Measurements from ENCODE around the gene ELOVL2.
"Not testable (repeated sequence)": the region's sequence is repeated elsewhere in the genome, so short reads cannot be mapped to it uniquely, and the experiment has no call there.

Gene ELOVL2

DNA sequence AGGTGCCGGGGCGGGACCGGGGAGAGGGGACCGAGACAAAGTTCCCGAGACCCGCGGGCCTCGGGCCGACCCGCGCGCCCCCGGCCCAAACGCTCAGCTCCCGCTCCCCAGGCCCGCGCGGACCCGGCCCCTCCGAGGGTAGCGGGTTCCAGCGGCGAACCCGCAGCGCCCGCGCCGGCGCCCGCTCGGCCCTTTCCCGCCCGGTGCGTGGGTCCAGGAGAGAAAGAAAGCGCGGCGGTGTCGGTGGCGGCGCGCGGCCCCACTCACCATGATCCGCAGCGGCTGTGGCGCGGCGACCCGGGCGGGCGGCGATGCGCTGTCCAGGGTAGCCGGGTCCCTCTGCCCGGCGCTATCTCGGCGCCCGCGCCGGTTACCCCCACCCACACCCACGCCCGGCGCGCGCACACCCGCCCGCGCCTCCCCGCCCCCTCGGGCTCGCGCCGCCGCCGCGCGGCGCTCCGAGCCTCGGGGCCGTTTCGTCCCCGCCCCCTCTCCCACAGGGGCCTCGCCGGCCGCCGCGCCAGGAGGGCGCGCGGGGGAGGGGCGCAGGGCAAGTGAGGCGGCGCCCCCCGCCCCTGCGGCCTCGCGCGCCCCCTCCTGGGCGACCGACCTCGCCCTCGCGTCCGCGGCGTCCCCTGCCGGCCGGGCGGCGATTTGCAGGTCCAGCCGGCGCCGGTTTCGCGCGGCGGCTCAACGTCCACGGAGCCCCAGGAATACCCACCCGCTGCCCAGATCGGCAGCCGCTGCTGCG is at the start of gene ELOVL2:
Gene ELOVL2, minus strand, starts transcription at position 345 of the 751 bp plus-strand sequence. Its CDS starts 75 bp downstream, at position 270.
- no peak for DNase-seq

DNA sequence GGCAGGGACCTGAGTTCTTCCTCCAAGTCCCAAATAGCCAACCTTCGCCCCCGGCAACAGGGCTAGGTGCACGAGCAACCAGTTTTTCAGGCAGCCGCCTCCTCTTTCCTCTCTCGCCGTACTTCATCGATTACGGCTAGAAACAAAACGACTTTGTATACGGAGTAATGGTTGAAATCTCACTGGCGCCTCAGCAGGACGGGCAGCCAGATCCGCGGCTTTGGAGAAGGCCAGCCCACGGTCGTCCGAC is 49.2 kb upstream of the ELOVL2 start:
- no peak for DNase-seq

DNA sequence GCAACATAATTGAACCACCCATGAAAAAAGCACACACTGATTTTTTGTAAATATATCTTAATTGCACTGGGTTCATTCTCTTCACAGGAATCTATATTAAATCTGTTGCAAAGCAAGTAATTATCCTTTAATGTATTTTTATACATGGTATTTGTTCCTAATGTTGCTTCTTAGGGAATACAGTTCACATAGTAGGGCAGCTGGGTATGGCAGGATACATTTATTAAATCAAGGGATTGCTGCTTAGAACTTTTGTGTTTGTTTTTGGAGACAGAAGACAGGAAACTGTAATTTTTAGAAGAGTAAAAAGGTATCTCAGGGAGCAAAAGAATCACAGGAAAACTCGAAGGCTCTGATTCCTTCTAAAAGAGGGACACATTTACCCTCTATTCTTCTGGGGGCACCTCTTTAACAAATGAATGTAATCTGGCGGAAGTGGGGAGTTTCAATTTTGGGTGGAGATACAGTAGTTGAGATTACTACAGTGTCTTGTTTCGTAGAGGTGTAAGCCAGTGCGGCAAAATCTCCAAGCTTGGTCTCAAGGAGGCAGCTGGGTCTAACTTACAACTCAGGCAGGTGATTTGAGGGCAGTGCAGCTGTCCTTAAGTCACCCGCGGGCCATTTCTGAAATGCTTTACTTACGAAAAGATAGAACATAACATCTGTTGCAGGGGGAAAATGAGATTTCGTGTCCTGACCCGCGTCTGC is 48.7 kb upstream of the ELOVL2 start:
- DNase-seq, result peak; percentile 25

GRCh38 chr6:11091141-11091540 is 47.0 kb upstream of the ELOVL2 start:
- DNase-seq, result not testable (repeated sequence)

DNA sequence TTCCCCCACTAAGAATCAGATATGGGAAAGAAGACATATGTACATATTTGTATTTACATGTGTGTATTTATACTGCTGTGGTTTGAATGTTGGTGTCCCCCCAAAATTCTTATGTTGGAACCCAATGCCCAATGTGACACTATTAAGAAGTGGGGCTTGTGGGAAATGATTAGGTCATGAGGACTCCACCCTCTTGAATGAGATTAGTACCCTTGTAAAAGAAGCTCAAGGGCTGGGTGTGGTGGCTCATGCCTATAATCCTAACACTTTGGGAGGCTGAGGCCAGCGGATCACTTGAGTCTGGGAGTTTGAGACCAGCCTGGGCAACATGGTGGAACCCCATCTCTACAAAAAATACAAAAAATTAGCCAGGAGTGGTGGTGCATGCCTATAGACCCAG is 45.6 kb upstream of the ELOVL2 start:
- no peak for DNase-seq

DNA sequence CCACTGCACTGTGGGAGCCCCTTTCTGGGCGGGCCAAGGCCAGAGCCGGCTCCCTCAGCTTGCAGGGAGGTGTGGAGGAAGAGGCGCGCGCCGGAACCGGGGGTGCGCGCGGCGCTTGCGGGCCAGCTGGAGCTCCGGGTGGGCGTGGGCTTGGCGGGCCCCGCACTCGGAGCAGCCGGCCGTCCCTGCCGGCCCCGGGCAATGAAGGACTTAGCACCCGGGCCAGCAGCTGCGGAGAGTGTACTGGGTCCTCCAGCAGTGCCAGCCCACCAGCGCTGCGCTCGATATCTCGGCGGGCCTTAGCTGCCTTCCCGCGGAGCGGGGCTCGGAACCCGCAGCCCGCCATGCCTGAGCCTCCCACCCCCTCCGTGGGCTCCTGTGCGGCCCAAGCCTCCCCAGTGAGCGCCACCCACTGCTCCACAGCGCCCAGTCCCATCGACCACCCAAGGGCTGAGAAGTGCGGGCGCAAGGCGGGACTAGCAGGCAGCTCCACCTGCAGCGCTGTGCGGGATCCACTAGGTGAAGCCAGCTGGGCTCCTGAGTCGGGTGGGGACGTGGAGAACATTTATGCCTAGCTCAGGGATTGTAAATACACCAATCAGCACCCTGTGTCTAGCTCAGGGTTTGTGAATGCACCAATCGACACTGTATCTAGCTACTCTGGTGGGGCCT is 43.2 kb upstream of the ELOVL2 start:
- not testable (repeated sequence) for DNase-seq

GRCh38 chr6:11085758-11086435 is 41.8 kb upstream of the ELOVL2 start:
- DNase-seq, result no peak

DNA sequence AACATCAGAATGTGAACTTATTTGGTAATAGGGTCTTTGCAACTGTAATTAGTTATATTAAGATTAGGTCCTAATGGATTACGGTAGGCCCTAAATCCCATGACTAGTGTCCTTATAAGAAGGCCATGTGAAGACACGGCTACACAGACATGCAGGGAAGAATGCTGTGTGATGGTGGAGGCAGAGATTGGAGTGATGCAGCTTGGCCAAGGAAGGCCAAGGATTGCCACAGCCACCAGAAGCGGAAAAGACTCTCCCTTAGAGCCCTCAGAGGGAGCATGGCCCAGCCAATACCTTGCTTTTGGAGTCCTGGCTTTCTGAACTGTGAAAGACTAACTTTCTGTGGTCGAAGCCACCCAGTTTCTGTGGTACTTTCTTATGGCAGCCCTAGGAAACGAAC is 39.9 kb upstream of the ELOVL2 start:
- no peak for DNase-seq

GRCh38 chr6:11083491-11083890 is 39.4 kb upstream of the ELOVL2 start:
- no peak for DNase-seq

DNA sequence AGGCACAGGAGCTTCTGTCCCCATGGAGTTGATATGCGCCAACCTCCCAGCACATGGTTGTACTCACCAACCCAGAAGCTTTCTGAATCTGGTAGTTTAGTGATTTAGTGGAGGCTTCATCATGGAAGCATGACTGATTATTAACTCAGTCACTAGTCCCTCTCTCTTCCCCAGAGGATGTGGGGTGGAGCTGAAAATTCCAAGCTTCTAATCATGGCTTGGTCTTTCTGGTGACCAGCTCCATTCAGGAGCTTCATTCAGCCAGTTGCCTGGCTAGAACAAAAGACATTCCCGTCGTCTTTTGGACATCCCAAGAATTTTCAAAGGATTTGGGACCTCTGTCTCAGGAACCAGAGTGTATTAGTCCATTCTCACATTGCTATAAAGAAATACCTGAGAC is 36.2 kb upstream of the ELOVL2 start:
- no peak for DNase-seq

GRCh38 chr6:11078266-11078665 is 34.2 kb upstream of the ELOVL2 start:
- no peak for DNase-seq

DNA sequence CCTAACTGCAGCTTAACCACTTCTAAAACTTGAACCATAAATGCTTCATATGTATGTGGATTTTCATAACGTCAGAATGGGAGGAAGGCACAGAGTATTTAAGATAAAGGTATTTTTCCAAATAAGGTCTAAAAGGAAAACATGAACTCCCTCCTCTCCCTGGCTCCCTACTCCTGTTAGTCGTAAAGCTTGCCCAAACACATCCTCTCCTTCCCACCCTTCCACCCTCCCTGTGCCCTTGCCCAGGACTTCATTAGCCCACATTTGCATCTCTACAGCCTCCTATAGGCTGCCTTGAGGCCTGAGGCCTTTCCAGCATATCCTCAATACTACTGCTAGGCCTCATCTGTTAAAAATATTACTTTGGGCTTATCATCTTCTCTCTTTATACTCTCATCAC is 32.4 kb upstream of the ELOVL2 start:
- no peak for DNase-seq

GRCh38 chr6:11072101-11072500 is 28.0 kb upstream of the ELOVL2 start:
- no peak for DNase-seq

DNA sequence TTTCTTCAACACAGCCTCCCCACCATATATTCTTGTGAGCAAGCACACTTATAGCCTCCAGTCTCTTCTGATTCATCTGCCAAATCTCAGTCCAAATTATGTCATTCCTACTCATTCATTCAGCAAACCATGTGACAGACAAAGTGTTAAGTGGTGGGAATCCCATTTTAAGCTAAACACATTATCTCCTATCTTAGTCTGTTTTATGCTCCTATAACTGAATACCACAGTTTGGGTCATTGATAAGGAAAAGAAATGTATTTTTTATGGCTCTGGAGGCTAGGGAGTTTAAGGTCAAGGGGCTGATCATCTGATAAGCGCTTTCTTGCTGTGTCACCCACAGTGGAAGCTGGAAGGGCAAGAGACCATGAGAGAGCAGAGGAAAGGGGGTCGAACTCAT is 25.7 kb upstream of the ELOVL2 start:
- DNase-seq, result no peak

GRCh38 chr6:11067348-11067747 is 23.2 kb upstream of the ELOVL2 start:
- DNase-seq, result peak; percentile 8

- no peak for DNase-seq
These were observed 22.6 kb upstream of the ELOVL2 start for GRCh38 chr6:11066505-11067347.

- no peak for DNase-seq
These were observed 21.5 kb upstream of the ELOVL2 start for GRCh38 chr6:11065436-11066202.

GRCh38 chr6:11064836-11065235 is 20.7 kb upstream of the ELOVL2 start:
- DNase-seq, result no peak

DNA sequence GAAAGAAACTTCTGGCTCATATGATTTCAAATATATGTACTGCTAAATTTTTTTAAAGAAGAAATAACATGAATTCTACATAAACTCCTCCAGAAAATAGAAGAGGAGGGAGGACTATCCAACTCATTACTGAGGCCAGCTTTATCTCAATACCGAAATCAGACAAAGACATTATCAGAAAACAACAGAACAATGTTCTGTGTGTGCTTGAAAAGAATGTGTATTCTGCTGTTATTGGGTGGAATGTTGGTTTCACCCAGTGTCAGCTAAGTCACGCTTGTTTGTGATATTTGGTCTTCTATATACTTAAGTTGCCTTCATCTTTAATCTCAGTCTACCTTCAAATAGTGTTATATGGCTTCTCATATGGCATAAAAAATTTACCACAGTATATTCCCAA is 18.6 kb upstream of the ELOVL2 start:
- no peak for DNase-seq

- no peak for DNase-seq
These were observed 18.0 kb upstream of the ELOVL2 start for GRCh38 chr6:11062083-11062482.

DNA sequence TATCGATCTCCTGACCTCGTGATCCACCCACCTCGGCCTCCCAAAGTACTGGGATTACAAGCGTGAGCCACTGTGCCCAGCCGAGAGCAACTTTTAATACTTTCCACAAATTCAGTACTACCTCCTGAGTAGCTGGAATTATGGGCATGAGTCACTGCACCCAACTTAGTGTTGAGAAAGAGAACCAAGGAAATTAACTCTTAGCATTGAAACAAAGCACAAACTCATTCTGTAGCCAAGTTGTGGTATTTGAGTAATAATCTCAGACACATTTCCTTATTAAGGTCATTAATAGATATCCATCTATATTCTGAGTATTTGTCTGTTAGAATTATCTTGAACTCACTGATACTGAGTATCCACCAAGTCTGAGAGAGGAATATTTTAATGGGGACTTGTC is 14.3 kb upstream of the ELOVL2 start:
- no peak for DNase-seq

GRCh38 chr6:11056871-11057270 is 12.8 kb upstream of the ELOVL2 start:
- DNase-seq, result no peak

Data from DMS79 treated with DMSO at 0.1 percent for 48 hours (cell line).